GM12878 (cell line): ENCODE data around the gene DEFB123. TPM values are rescaled to one million over a fixed set of nuclear protein-coding genes. Genes with fewer than 3 reads are reported as not detected.

Source experiments
- ATAC-seq: fragments of 200-7000 bp; cut with Tn5 transposase; 3 replicates; pipeline ENCODE4 v1.9.1; 2020; ENCODE audit warnings: mild to moderate bottlenecking, moderate library complexity
- BruUV-seq: library from RNA; stranded (reverse); fragments of 400-500 nt; replicated peaks from 2 replicates; lab custom pipeline; 2021; lab: Mats Ljungman, UMichigan
- CTCF ChIA-PET: fragments of 300-600 bp; sonication (Branson Sonifier 250); formaldehyde crosslinking; extraction: SDS; loops from one replicate; lab custom pipeline; 2021; ENCODE audit warnings: inconsistent platforms; lab: Yijun Ruan, JAX
- POLR2A ChIA-PET: fragments of 350-600 bp; formaldehyde crosslinking; extraction: SDS; loops from one replicate; lab custom pipeline; 2021; ENCODE audit warnings: inconsistent platforms; lab: Charles Lee
- RAD21 ChIA-PET: fragments of 300-600 bp; sonication (Branson Sonifier 250); formaldehyde crosslinking; loops from one replicate; lab custom pipeline; 2023; ENCODE audit warnings: antibody characterized with exemption; ENCODE audit not compliant: unreplicated experiment; lab: Charles Lee
- SMC1A ChIA-PET: fragments of 300-600 bp; sonication (Branson Sonifier 250); formaldehyde crosslinking; loops from one replicate; lab custom pipeline; 2023; ENCODE audit not compliant: unreplicated experiment, uncharacterized antibody; lab: Charles Lee
- DNase-seq: peaks from one replicate; pipeline ENCODE4 v3.0.0-alpha.2; 2011; ENCODE audit warnings: low read depth, low spot score
- FAIRE-seq: peaks from 3 replicates; lab custom pipeline; 2011; peaks lifted over from hg19 to GRCh38; lab: Jason Lieb, UNC
- H2AFZ ChIP-seq: 2 replicates; pipeline ENCODE4 v1.6.0; 2011; ENCODE audit warnings: low read depth, low read length, control low read depth; ENCODE audit not compliant: control insufficient read depth
- H3K27ac ChIP-seq: 2 replicates; pipeline ENCODE4 v1.5.1; 2011; ENCODE audit warnings: control low read depth; ENCODE audit not compliant: control insufficient read depth, insufficient read depth
- H3K27me3 ChIP-seq, 2 experiments: replicated peaks in 1 of 2; 2 replicates each; pipeline versions ENCODE4 v1.6.0 to v1.6.1; 2011; ENCODE audit warnings: low read length in 1 of 2; ENCODE audit not compliant: control insufficient read depth in 2 of 2, insufficient read depth in 2 of 2
- H3K36me3 ChIP-seq, 2 experiments: 2 replicates each; pipeline ENCODE4 v1.5.1; 2011; ENCODE audit warnings: low read length in 1 of 2; ENCODE audit not compliant: control insufficient read depth in 2 of 2, insufficient read depth in 2 of 2
- H3K4me1 ChIP-seq: 2 replicates; pipeline ENCODE4 v1.6.1; 2011; ENCODE audit warnings: mild to moderate bottlenecking, low read length, moderate library complexity, mixed read lengths; ENCODE audit not compliant: control insufficient read depth, insufficient read depth
- H3K4me2 ChIP-seq: 2 replicates; pipeline ENCODE4 v1.6.0; 2011; ENCODE audit warnings: control low read depth; ENCODE audit not compliant: control insufficient read depth, insufficient read depth
- H3K4me3 ChIP-seq: fragments of 200-600 bp; sonication (generic); 2 replicates; pipeline ENCODE4 v1.5.1; 2016
- H3K79me2 ChIP-seq: 2 replicates; pipeline ENCODE4 v1.6.0; 2011; ENCODE audit warnings: low read length; ENCODE audit not compliant: control insufficient read depth, insufficient read depth
- H3K9ac ChIP-seq: 2 replicates; pipeline ENCODE4 v1.8.0; 2011; ENCODE audit warnings: low read length, control low read depth, mixed read lengths; ENCODE audit not compliant: control insufficient read depth, insufficient read depth
- H3K9me3 ChIP-seq: replicated peaks from 3 replicates; pipeline ENCODE4 v1.5.1; 2011; ENCODE audit warnings: mild to moderate bottlenecking, low read length; ENCODE audit not compliant: control insufficient read depth, insufficient read depth
- H4K20me1 ChIP-seq: 2 replicates; pipeline ENCODE4 v1.6.0; 2011; ENCODE audit not compliant: control insufficient read depth, insufficient read depth
- BCL11A ChIP-seq: IDR thresholded peaks from 2 replicates; pipeline ENCODE4 v1.6.1; 2011; ENCODE audit warnings: low read depth, low read length
- BMI1 ChIP-seq: fragments of 450-650 bp; IDR thresholded peaks from 2 replicates; pipeline ENCODE4 v1.6.1; 2016; ENCODE audit warnings: mild to moderate bottlenecking, moderate library complexity, borderline replicate concordance
- HDGF ChIP-seq: fragments of 450-650 bp; IDR thresholded peaks from 2 replicates; pipeline ENCODE4 v1.6.1; 2016; ENCODE audit warnings: antibody characterized with exemption
- MAX ChIP-seq: IDR thresholded peaks from 2 replicates; pipeline ENCODE4 v1.6.1; 2012; ENCODE audit warnings: low read depth, low read length, improper control_type of control experiment
- POLR2AphosphoS5 ChIP-seq: IDR thresholded peaks from 2 replicates; pipeline ENCODE4 v1.6.1; 2011; ENCODE audit warnings: mild to moderate bottlenecking, low read length, inconsistent platforms
- RUNX3 ChIP-seq: IDR thresholded peaks from 2 replicates; pipeline ENCODE4 v1.6.1; 2012; ENCODE audit warnings: low read length, inconsistent platforms
- SMC3 ChIP-seq: IDR thresholded peaks from 2 replicates; pipeline ENCODE4 v1.6.1; 2011; ENCODE audit warnings: low read length, improper control_type of control experiment, borderline replicate concordance
- YBX1 ChIP-seq: fragments of 450-650 bp; IDR thresholded peaks from 2 replicates; pipeline ENCODE4 v1.6.1; 2016; ENCODE audit warnings: antibody characterized with exemption
- ZNF622 ChIP-seq: fragments of 450-650 bp; IDR thresholded peaks from 2 replicates; pipeline ENCODE4 v1.6.1; 2017; ENCODE audit warnings: mild to moderate bottlenecking, inconsistent platforms
- WGBS: methylation state at CpG from one replicate; pipeline ENCODE4 v1.1.6; 2016; ENCODE audit warnings: low lambda C conversion rate; ENCODE audit not compliant: insufficient replicate concordance, insufficient coverage; ENCODE audit errors: missing lambda C conversion rate; 5-methylcytosine and 5-hydroxymethylcytosine counted together
- in situ Hi-C: fragments of 300-500 bp; cut with MboI; formaldehyde crosslinking; loops from 9 replicates; pipeline ENCODE4 v1.14.3; 2018; ENCODE audit warnings: mixed read lengths
- intact Hi-C: fragments of 100-400 bp; cut with micrococcal nuclease; formaldehyde crosslinking; loops from one replicate; pipeline ENCODE4 v1.14.2; 2022; ENCODE audit not compliant: unreplicated experiment
- polyA plus RNA-seq, 11 experiments: library from polyadenylated mRNA; depleted of rRNA in 4 of 11; unstranded in 6 of 11; stranded (reverse) in 5 of 11; fragments of >200 nt; fragmentation: Nextera tagmentation in 4 of 11; fragmentation: Illumina TruSeq in 1 of 11; extraction: Ambion mirVana in 4 of 11; extraction: Trizol in 1 of 11; gene quantifications; 1 replicate in 1 of 11; 2 replicates in 10 of 11; pipeline versions ENCODE4 v1.2.1 to v1.2.3, GENCODE V29; 2011 to 2016; ENCODE audit warnings: inconsistent platforms in 2 of 11, missing spikeins in 2 of 11, low read depth in 1 of 11
- total RNA-seq, 4 experiments: library from RNA; depleted of rRNA in 3 of 4; stranded (reverse); fragments of >200 nt in 3 of 4; fragmentation: Illumina TruSeq in 1 of 4; extraction: Trizol in 1 of 4; gene quantifications; 2 replicates each; pipeline versions ENCODE4 v1.2.1 to v1.2.3, GENCODE V29; 2013 to 2021

DEFB123 gene
- total and polyA plus RNA-seq, 10 of the 15 experiments (the other 5 are each of a cell fraction or from before 2014, with no cell fraction given), result not detected

- FAIRE-seq (no peak), ATAC-seq (no peak), DNase-seq (no peak)
- 42% methylated on average over 7 of the region's 8 CpGs for WGBS
- H2AFZ ChIP-seq, result no peak overlapping the region
- in situ Hi-C loops, result no loop called here
- CTCF ChIA-PET, result interaction anchor here (1.1 to 2.7 kb wide), 3 partner anchors 13 to 31 kb away, joined by 3 to 18 read pairs (median 4); no protein-coding TSS in a partner anchor
- SMC1A ChIA-PET, result interaction anchor here (1.0 kb wide), 1 partner anchor 11 kb away, joined by 4 read pairs; no protein-coding TSS in a partner anchor
- peaks cover 8 to 13% of the 10 kb centered on the region in 2 experiments for H3K27me3 ChIP-seq
- TF ChIP-seq YBX1 (no peak), BCL11A (no peak), POLR2AphosphoS5 (no peak), MAX (no peak), RUNX3 (no peak), SMC3 (no peak), HDGF (no peak), ZNF622 (no peak), BMI1 (no peak)
- POLR2A ChIA-PET, result no interaction called here
- RAD21 ChIA-PET, result no interaction called here
- no peak overlapping the region for H3K4me3 ChIP-seq
- H3K79me2 ChIP-seq, result no peaks in the 10 kb centered on the region
- intact Hi-C loops, result no loop called here
- no peak overlapping the region for H3K9ac ChIP-seq
- no peak overlapping the region for H3K4me2 ChIP-seq
- H3K9me3 ChIP-seq, result no peaks in the 10 kb centered on the region
- no peaks in the 10 kb centered on the region for H3K36me3 ChIP-seq
- no TSS peak for BruUV-seq
- H3K4me1 ChIP-seq, result peaks cover 4% of the 10 kb centered on the region
- no peak overlapping the region for H3K27ac ChIP-seq
- H4K20me1 ChIP-seq, result no peaks in the 10 kb centered on the region
These were observed 32.2 kb downstream of the DEFB123 start for GRCh38 chr20:31472395-31473330.
